ENCODE results near the gene GID8. TPM values are rescaled to one million over a fixed set of nuclear protein-coding genes. Genes with fewer than 3 reads are reported as not detected.

Gene GID8
- total RNA-seq, 1 donor from 2014 or later, result 55.8 TPM

DNA sequence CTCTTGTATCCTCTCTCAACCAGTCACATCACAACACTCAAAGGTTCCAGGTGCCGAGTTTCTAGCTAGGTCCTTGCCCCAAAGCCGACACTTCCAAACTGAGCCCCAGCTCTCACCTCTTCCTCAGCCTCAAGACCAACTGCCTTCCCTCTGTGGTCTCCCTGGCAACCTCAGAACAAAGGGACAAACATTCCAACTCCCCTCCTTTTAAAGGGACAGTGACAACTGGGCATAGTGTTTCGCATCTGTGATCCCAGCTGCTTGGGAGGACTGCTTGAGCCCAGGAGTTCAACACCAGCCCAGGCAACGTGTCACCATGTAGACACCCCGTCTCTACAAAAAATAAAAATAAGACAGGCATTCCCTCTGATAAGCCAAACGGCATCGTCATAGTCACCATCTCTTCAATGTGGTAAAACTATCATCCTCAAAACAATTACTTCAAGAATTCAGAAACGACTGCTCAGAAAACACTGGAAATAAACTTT lies 22.9 kb upstream of the GID8 start:
- H3K27ac Mint-ChIP-seq, result peak overlapping the region; percentile 78
- no peaks in the 10 kb centered on the region for H3K27me3 Mint-ChIP-seq
- peaks cover 20% of the 10 kb centered on the region for H3K36me3 Mint-ChIP-seq
- H3K4me3 Mint-ChIP-seq, result peak overlapping the region; percentile 74
- TF ChIP-seq, protein P1, sequence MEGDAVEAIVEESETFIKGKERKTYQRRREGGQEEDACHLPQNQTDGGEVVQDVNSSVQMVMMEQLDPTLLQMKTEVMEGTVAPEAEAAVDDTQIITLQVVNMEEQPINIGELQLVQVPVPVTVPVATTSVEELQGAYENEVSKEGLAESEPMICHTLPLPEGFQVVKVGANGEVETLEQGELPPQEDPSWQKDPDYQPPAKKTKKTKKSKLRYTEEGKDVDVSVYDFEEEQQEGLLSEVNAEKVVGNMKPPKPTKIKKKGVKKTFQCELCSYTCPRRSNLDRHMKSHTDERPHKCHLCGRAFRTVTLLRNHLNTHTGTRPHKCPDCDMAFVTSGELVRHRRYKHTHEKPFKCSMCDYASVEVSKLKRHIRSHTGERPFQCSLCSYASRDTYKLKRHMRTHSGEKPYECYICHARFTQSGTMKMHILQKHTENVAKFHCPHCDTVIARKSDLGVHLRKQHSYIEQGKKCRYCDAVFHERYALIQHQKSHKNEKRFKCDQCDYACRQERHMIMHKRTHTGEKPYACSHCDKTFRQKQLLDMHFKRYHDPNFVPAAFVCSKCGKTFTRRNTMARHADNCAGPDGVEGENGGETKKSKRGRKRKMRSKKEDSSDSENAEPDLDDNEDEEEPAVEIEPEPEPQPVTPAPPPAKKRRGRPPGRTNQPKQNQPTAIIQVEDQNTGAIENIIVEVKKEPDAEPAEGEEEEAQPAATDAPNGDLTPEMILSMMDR (conservative IDR thresholded peaks at IDR 0.05), result no peak
- H3K4me1 Mint-ChIP-seq (ENCODE audit: unreplicated experiment), result peaks cover 57% of the 10 kb centered on the region
- H3K9me3 Mint-ChIP-seq, result no peaks in the 10 kb centered on the region
- no peak for DNase-seq (ENCODE audit: extremely low spot score, unreplicated experiment)

DNA sequence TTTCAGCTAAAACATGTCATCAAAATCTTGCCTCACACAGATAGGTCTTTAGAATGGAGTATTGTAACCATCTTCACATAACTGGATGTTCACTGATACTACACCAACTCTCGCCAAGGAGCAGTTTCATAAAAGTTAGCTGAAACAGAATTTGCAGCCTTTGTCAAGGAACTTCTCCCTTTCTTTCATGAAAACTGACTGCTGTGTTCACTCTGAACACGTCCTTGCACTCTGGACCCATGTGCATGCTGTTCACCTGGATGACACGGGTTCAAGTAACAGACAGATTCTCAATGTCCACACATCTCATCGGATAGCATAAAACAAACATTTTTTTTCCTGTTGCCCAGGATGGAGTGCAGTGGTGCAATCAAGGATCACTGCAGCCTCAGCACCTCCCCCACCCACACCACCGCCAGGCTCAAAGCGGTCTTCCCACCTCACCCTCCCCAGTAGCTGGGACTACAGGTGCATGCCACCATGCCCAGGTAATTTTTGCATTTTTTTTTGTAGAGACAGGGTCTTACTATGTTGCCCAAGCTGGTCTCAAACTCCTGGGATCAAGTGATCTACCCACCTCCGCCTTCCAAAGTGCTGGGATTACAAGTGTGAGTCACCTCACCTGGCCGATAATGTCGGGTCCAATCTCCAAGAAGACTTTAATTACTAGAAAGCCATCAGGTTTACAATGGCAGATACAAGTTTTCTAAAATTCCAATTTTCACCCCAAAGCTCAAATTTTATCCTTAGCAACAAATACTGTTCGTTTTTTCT lies 21.1 kb upstream of the GID8 start:
- H3K27me3 Mint-ChIP-seq, result no peaks in the 10 kb centered on the region
- H3K4me3 Mint-ChIP-seq, result peak overlapping the region; percentile 20

DNA sequence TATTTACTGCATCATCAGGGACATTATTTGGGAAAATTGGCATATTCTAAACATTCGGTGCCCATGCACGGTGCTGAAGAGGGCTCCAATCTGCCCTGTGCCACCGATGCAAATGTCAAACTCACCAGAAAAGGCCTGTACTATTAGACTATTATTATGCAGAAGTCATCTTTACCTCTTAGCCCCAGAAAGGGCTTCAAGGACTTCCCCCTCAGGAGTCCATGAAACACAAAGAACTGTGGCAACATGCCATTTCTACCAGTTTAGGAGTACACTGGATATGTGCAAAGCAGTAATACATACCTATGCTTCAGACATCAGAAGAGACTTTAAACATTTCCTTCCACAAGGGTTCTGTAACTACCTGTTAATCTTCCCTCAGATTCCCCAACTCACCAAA lies 20.2 kb upstream of the GID8 start:
- Mint-ChIP-seq H3K9me3 (no peaks in the 10 kb centered on the region), H3K36me3 (peaks cover 4% of the 10 kb centered on the region), H3K27ac (peak overlapping the region; percentile 31), H3K4me1 (ENCODE audit: unreplicated experiment) (peaks cover 73% of the 10 kb centered on the region), H3K4me3 (no peak overlapping the region), H3K27me3 (no peaks in the 10 kb centered on the region)
- no peak for DNase-seq (ENCODE audit: extremely low spot score, unreplicated experiment)
- TF ChIP-seq, protein P1 (conservative IDR thresholded peaks at IDR 0.05), result no peak

More for the DNA sequence above, 21.1 kb upstream of the GID8 start:
- Mint-ChIP-seq H3K27ac (peak overlapping the region; percentile 41), H3K4me1 (ENCODE audit: unreplicated experiment) (peaks cover 69% of the 10 kb centered on the region), H3K9me3 (no peaks in the 10 kb centered on the region), H3K36me3 (peaks cover 7% of the 10 kb centered on the region)
- no peak for DNase-seq (ENCODE audit: extremely low spot score, unreplicated experiment)
- TF ChIP-seq, protein P1 (conservative IDR thresholded peaks at IDR 0.05), result no peak

DNA sequence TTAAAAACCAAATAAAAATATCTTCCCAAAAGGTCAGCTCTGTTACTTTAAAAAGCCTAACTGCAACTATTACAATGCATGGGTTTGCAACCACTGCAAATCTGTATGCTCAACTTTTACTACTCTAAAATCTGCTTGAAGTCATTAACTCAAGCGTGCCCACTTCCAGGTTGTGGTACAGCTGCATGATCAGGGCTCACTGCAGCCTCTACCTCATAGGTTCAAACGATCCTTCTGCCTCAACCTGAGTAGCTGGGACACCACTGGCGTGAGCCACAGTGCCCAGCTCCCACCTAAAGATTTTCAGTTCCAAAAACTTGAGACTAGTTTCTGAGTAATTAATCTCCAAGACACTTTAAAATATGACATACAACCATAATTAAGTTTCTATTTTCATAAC lies 19.8 kb upstream of the GID8 start:
- no peak for DNase-seq (ENCODE audit: extremely low spot score, unreplicated experiment)

DNA sequence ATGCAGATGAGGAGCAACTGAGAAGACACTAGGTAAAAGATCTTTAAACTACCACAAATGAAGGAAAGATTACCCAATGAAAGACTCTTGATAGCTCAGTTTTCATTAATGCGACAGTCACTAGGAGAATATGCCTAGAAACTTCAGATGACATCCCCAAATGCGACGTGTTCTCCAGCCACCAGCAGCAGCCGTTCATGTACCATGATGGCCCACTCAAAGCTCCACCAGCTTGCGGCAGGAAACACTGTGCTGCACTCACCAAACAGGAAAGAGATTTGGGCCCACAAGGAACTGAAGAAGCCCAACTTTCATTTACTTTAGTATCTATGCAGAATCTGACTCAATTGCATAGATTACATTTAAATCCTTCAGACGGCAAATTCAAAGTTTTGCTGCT lies 19.1 kb upstream of the GID8 start:
- Mint-ChIP-seq H3K4me3 (no peak overlapping the region), H3K4me1 (ENCODE audit: unreplicated experiment) (peaks cover 70% of the 10 kb centered on the region)
- TF ChIP-seq, protein P1 (conservative IDR thresholded peaks at IDR 0.05), result no peak

More for the DNA sequence above, 19.8 kb upstream of the GID8 start:
- no peak overlapping the region for H3K4me3 Mint-ChIP-seq
- H3K27ac Mint-ChIP-seq, result peak overlapping the region; percentile 31
- H3K36me3 Mint-ChIP-seq, result peaks cover 4% of the 10 kb centered on the region
- peaks cover 71% of the 10 kb centered on the region for H3K4me1 Mint-ChIP-seq (ENCODE audit: unreplicated experiment)
- H3K9me3 Mint-ChIP-seq, result no peaks in the 10 kb centered on the region
- TF ChIP-seq, protein P1 (conservative IDR thresholded peaks at IDR 0.05), result no peak
- H3K27me3 Mint-ChIP-seq, result no peaks in the 10 kb centered on the region

More for the DNA sequence above, 19.1 kb upstream of the GID8 start:
- DNase-seq (ENCODE audit: extremely low spot score, unreplicated experiment), result no peak
- Mint-ChIP-seq H3K36me3 (peaks cover 4% of the 10 kb centered on the region), H3K9me3 (no peaks in the 10 kb centered on the region), H3K27me3 (no peaks in the 10 kb centered on the region), H3K27ac (peak overlapping the region; percentile 13)
